Measurements from ENCODE around the gene AFAP1. TPM values are rescaled to one million over a fixed set of nuclear protein-coding genes. Genes with fewer than 3 reads are reported as not detected.
"Not testable (repeated sequence)": the region's sequence is repeated elsewhere in the genome, so short reads cannot be mapped to it uniquely, and the experiment has no call there.

The AFAP1 gene
- total RNA-seq, 1 experiment from 2014 or later: 3.9 TPM

- in situ Hi-C loops (cut with HindIII; ENCODE audit: low sequenced_read_pairs): no loop called here
- DNase-seq (ENCODE audit: low spot score): no peak
Measured at GRCh38 chr4:7926822-7927221, 12.8 kb downstream of the AFAP1 start.

- no peak for DNase-seq (ENCODE audit: low spot score)
- in situ Hi-C loops (cut with HindIII; ENCODE audit: low sequenced_read_pairs): no loop called here
Measured at GRCh38 chr4:7924570-7924969, 15.1 kb downstream of the AFAP1 start.

- no peak for DNase-seq (ENCODE audit: low spot score)
- in situ Hi-C loops (cut with HindIII; ENCODE audit: low sequenced_read_pairs): no loop called here
Measured at GRCh38 chr4:7924163-7924562, 15.5 kb downstream of the AFAP1 start.

- in situ Hi-C loops (cut with HindIII; ENCODE audit: low sequenced_read_pairs): no loop called here
- no peak for DNase-seq (ENCODE audit: low spot score)
Measured at GRCh38 chr4:7922466-7922865, 17.2 kb downstream of the AFAP1 start.

GRCh38 chr4:7918981-7919380, 20.7 kb downstream of the AFAP1 start:
- in situ Hi-C loops (cut with HindIII; ENCODE audit: low sequenced_read_pairs): no loop called here
- DNase-seq (ENCODE audit: low spot score): no peak

- in situ Hi-C loops (cut with HindIII; ENCODE audit: low sequenced_read_pairs); DNase-seq (ENCODE audit: low spot score): not testable (repeated sequence)
Measured at GRCh38 chr4:7918187-7918586, 21.5 kb downstream of the AFAP1 start.

- DNase-seq (ENCODE audit: low spot score): no peak
- in situ Hi-C loops (cut with HindIII; ENCODE audit: low sequenced_read_pairs): no loop called here
Measured at GRCh38 chr4:7917669-7918068, 22.0 kb downstream of the AFAP1 start.

GRCh38 chr4:7915875-7916242, 23.8 kb downstream of the AFAP1 start:
- DNase-seq (ENCODE audit: low spot score): no peak
- in situ Hi-C loops (cut with HindIII; ENCODE audit: low sequenced_read_pairs): no loop called here

- in situ Hi-C loops (cut with HindIII; ENCODE audit: low sequenced_read_pairs): no loop called here
- DNase-seq (ENCODE audit: low spot score): no peak
Measured at GRCh38 chr4:7912826-7913225, 26.8 kb downstream of the AFAP1 start.

- in situ Hi-C loops (cut with HindIII; ENCODE audit: low sequenced_read_pairs): no loop called here
- peak; percentile 52 for DNase-seq (ENCODE audit: low spot score)
Measured at GRCh38 chr4:7910952-7911578, 28.6 kb downstream of the AFAP1 start.

- peak; percentile 25 for DNase-seq (ENCODE audit: low spot score)
- in situ Hi-C loops (cut with HindIII; ENCODE audit: low sequenced_read_pairs): no loop called here
Measured at GRCh38 chr4:7910263-7910896, 29.3 kb downstream of the AFAP1 start.

GRCh38 chr4:7909463-7910262, 30.0 kb downstream of the AFAP1 start:
- peak; percentile 89 for DNase-seq (ENCODE audit: low spot score)
- in situ Hi-C loops (cut with HindIII; ENCODE audit: low sequenced_read_pairs): no loop called here

GRCh38 chr4:7908668-7909067, 31.0 kb downstream of the AFAP1 start:
- in situ Hi-C loops (cut with HindIII; ENCODE audit: low sequenced_read_pairs): no loop called here
- no peak for DNase-seq (ENCODE audit: low spot score)

- DNase-seq (ENCODE audit: low spot score): no peak
- in situ Hi-C loops (cut with HindIII; ENCODE audit: low sequenced_read_pairs): no loop called here
Measured at GRCh38 chr4:7907142-7907541, 32.5 kb downstream of the AFAP1 start.

GRCh38 chr4:7906171-7906701, 33.4 kb downstream of the AFAP1 start:
- no peak for DNase-seq (ENCODE audit: low spot score)
- in situ Hi-C loops (cut with HindIII; ENCODE audit: low sequenced_read_pairs): no loop called here

GRCh38 chr4:7904952-7905915, 34.4 kb downstream of the AFAP1 start:
- in situ Hi-C loops (cut with HindIII; ENCODE audit: low sequenced_read_pairs): no loop called here
- peak; percentile 23 for DNase-seq (ENCODE audit: low spot score)

- DNase-seq (ENCODE audit: low spot score): peak; percentile 70
- in situ Hi-C loops (cut with HindIII; ENCODE audit: low sequenced_read_pairs): no loop called here
Measured at GRCh38 chr4:7903791-7904516, 35.7 kb downstream of the AFAP1 start.

- DNase-seq (ENCODE audit: low spot score): no peak
- in situ Hi-C loops (cut with HindIII; ENCODE audit: low sequenced_read_pairs): no loop called here
Measured at GRCh38 chr4:7902826-7903225, 36.8 kb downstream of the AFAP1 start.

Measured in G401 (cell line).